HG03575 (cell line): ENCODE results near the gene KCNE5.
"Not testable (repeated sequence)": the region's sequence is repeated elsewhere in the genome, so short reads cannot be mapped to it uniquely, and the experiment has no call there.

Experiments
- ATAC-seq: cut with Tn5 transposase; IDR thresholded peaks from one replicate; pipeline ENCODE4 v1.9.1; 2021; ENCODE audit not compliant: unreplicated experiment, insufficient number of reproducible peaks, low FRiP score; ENCODE audit errors: extremely low read depth

The KCNE5 gene, protein sequence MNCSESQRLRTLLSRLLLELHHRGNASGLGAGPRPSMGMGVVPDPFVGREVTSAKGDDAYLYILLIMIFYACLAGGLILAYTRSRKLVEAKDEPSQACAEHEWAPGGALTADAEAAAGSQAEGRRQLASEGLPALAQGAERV

DNA sequence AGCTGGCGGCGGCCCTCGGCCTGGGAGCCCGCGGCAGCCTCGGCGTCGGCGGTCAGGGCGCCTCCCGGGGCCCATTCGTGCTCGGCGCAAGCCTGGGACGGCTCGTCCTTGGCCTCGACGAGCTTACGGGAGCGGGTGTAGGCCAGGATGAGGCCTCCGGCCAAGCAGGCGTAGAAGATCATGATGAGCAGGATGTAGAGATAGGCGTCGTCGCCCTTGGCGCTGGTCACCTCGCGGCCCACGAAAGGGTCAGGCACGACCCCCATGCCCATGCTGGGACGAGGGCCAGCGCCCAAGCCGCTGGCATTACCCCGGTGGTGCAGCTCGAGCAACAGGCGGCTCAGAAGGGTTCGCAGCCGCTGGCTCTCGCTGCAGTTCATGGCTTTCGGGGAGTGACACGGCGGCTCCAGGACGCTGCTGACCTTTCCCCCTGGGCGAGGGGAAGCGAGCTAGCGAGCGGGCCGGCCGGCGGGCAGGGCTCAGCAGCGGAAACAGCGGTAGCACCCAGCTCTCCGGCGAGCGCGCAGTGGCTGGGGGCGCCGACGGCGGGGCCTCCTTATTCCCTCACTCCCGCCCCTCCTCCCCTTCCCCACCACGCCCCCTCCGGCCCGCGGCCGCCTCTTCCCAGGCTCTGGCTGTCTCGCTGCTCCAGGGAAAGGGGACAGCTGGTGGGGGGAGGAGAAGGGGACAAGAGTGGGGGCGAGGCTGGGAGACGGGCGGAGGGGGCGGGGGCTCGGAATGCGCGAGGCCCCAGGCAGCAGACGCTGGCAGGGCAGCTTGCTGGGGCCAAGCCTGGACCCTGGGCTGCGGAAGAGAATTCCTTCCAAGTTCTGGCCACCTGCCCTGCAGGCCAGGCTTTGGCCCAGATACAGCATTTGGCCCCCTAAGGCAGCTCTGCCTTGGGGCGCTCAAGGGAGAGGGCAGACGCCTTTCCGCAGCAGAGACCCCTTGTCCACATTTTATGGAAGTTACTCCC is at the start of gene KCNE5:
Gene KCNE5, minus strand, starts transcription at position 532 of the 976 bp plus-strand sequence. Its CDS starts 152 bp downstream, at position 380.
- ATAC-seq, result no peak

DNA sequence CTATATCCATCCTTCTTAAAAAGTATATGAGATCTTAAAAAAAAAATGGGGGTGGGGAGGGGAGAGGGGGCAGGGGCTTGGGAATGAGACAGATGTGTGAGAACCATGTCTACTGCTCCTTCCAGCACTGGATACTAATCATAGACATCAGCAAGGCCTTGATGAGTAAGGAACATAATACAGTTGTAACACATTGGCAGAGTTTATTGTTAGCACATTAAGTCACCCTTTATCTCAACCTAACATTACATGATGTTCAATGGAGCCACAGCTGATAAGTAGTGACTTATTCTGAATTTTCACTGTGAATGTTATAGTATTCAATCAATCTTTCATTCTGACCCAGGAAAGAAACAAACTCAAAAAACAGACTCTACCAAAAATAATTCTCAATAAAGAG is 47.3 kb upstream of the KCNE5 start:
- ATAC-seq, result no peak

DNA sequence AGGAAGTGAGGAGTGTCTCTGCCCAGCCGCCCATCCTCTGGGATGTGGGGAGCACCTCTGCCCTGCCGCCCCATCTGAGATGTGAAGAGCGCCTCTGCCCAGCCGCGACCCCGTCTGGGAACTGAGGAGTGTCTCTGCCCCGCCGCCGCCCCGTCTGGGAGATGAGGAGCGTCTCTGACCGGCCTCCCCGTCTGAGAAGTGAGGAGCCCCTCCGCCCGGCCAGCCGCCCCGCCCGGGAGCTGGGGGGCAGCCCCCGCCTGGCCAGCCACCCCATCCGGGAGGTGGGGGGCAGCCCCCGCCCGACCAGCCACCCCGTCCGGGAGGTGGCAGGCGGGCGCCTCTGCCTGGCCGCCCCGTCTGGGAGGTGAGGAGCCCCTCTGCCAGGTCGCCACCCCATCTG is 46.2 kb upstream of the KCNE5 start:
- ATAC-seq, result not testable (repeated sequence)

DNA sequence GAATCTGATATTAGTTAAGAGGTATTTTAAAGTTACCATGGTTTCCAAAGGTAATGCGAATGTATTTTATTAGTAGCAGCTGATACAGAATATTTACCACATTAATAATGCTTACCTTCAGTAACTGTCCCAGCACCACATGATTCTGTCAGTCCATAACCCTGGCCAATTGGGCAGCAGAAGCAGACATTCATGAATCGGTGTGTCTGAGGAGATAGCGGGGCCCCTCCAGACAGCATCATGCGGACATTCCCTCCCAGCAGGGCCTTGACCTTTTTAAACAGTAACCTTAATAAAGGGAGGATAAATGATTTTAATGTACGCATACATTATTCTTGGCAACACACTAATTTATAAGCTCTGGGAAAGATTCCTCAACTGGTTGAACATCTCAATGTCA is 43.0 kb upstream of the KCNE5 start:
- ATAC-seq, result no peak

DNA sequence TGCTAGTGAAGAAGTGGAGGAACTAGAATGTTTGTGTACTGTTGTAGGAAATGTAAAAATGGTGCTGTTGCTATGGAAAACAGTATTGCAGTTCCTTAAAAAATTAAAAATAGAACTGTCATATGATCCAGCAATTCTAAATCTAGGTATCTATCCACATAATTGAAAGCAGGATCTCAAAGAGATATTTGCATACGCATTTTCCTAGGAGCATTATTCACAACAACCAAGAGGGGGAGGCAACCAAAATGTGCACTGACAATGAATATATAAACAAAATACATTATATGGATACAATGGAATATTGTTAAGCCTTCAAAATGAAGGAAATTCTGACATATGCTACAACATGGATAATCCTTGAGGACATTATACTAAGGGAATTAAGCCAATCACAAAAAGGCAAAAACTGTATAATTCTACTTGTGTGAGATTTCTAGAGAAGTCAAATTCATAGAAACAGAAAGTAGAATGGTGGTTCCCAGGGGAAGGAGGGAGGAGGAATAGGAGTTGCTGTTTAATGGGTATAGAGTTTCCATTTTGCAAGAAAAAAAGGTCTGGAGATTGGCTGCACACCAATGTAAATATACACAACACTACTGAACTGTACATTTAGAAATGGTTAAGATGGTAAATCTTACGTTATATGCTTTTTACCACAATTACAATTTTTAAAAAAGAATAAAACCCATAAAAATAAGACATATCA is 35.6 kb upstream of the KCNE5 start:
- no peak for ATAC-seq

DNA sequence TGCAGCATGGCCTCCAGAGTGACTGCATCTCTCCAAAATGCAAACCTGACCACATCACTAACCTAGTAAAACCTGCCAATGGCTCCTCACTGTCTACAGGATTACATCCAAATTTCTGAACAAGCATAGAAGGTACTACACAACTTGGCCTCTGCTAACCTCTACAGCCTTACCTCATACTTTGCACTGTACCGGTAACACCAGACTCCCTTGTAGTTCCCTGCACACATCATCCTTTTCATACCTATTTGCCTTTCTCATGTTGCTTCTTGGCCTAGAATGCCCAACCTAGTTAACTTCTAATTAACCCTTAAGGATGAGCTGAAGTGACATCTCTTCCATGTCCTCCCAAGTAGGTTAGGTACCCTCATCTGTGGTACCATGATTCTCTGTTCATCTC is 33.4 kb upstream of the KCNE5 start:
- no peak for ATAC-seq

DNA sequence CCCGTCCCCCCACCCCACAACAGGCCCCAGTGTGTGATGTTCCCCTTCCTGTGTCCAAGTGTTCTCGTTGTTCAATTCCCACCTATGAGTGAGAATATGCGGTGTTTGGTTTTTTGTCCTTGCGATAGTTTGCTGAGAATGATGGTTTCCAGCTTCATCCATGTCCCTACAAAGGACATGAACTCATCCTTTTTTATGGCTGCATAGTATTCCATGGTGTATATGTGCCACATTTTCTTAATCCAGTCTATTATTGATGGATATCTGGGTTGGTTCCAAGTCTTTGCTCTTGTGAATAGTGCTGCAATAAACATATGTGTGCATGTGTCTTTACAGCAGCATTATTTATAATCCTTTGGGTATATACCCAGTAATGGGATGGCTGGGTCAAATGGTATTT is 32.4 kb upstream of the KCNE5 start:
- ATAC-seq, result not testable (repeated sequence)

DNA sequence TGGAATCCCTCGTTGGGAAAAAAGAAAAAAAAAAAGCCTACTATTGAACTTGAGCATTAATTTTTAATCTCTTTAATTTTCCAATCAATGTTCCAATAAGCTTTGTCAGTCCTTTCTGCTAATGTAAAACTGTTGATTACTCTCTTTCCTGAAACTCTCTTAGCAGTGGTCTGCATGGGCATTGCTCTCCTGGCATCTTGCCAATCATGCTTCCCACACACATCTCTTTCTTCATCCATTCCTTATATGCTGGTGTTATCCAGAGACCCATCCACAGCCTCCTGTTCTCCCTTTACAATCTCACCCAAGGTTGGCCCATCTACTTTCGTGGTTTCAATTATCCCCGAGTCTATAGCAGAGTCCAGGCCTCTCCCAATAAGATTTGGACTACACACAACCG is 31.8 kb upstream of the KCNE5 start:
- no peak for ATAC-seq

DNA sequence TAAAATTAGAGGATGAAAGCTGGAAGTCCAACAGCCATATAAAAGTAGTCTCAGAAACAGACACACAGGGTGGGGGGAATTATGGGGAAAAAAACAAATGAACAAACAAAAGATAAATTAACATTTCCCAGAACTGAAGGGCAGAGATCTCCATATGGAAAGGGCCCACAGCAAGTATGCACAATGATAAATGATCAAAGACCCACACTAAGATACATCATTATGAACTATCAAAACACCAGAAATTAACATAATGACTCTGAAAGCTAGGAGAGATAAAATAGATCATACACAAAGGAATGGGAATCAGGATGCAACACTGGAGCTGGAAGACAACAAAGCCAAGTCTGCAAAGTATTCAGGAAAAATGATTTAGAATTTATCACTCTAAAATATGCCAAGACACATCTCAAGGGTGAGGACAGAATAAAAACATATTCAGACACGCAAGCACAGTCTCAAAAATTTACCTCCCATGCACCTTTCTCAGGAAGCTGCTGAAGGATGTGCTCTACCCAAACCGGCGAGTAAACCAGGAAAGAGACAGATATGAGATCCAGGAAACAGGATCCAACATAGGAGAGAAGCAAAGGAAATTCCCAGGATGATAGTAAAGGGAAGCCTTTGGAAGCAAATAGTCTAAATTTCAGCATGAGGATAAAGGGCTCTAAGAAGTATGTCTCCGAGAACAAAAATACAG is 30.7 kb upstream of the KCNE5 start:
- ATAC-seq, result no peak

DNA sequence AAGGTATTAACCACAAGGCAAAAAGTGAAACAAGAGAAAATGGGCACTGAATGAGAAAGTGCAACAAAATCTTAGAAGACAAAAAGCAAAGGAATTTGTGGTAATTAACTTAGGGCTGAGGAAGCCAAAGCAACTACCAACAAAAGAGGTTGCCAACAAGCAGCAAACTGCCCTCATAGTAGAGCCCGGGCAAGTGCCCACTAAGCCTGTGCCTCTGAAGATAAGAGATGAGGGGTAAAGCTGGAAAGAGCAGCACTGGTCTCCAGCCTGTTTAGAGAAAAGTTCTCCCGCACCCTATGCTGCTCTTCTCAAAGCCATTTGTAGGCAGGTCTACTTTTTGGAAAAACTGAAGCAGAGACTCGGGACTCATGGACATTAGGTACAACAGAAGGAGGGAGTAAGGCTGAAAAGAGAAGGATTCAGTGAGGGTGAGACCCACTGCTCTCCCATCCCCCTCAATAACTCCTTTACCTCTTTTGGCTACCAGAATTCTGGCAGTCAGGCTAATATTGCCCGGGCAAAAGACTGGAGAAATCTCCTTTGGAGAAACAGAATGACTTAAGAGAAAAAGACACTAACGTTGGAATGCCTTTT is 29.6 kb upstream of the KCNE5 start:
- ATAC-seq, result no peak

DNA sequence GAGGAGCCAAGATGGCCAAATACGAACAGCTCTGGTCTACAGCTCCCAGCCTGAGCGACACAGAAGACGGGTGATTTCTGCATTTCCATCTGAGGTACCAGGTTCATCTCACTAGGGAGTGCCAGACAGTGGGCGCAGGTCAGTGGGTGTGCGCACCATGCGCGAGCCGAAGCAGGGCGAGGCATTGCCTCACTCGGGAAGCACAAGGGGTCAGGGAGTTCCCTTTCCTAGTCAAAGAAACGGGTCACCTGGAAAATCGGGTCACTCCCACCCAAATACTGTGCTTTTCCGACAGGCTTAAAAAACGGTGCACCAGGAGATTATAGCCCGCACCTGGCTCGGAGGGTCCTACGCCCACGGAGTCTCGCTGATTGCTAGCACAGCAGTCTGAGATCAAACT is 19.7 kb upstream of the KCNE5 start:
- ATAC-seq, result not testable (repeated sequence)

DNA sequence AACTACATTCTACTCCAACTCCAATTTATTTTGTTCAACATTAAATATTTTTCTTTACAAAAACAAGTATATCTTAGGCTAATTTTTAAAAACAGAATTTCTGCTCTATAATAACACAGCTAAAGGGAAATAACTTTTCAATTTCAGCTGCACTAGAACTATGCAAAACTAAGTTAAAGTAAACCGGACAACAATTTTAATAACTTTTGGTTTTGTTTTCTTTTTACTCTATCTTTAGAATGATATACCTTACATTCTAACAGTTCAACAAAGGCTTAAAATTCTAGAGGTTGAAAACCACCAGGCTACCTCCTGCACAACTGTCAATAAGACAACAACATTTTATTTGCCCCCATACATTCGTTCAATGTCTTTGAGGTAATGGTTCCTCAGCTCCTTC is 18.7 kb upstream of the KCNE5 start:
- no peak for ATAC-seq

DNA sequence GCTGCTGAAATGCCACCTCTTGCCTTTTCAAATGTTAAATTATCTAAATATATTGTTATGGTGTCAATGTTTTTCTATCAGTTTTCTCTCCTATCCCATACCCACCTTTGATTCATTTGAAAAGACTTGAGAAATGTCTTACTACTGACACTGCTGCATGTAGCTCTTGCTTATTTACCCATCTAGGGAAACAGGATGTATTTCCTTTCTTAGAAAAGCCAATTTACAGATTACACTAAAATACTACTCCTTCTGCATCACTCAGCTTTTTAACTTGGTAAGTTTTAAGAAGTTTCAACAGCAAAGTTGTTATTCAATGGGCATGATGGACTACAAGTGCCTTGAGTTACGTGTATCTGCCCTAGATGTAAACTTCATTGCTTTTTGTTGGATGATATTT is 13.2 kb upstream of the KCNE5 start:
- no peak for ATAC-seq

DNA sequence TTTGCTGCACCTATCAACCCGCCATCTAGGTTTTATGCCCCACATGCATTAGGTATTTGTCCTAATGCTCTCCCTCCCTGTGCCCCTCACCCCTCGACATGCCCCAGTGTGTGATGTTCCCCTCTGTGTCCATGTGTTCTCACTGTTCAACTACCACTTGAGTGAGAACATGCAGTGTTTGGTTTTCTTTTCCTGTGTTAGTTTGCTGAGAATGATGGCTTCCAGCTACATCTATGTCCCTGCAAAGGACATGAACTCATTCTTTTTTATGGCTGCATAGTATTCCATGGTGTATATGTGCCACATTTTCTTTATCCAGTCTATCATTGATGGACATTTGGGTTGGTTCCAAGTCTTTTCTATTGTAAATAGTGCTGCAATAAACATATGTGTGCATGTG is 12.5 kb upstream of the KCNE5 start:
- ATAC-seq, result not testable (repeated sequence)

DNA sequence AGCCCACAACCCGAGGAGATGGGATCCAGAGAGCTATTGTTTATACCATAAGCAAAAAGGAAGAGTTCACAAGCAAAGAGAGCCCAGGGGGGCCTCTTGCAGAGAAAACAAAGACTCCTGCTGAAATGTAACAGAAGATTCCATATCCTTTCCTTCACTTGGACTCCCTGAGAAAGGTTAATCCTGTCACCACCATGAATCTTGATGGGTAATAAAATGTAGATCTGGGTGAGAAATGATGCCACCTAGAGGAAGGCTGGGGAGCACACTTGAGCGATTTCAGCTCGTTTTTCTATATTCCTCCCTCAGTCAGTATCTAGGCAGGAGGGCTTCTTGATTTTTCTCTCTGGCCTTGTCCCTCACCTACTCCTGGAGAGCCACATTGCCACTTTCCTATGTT is 10.2 kb upstream of the KCNE5 start:
- no peak for ATAC-seq

DNA sequence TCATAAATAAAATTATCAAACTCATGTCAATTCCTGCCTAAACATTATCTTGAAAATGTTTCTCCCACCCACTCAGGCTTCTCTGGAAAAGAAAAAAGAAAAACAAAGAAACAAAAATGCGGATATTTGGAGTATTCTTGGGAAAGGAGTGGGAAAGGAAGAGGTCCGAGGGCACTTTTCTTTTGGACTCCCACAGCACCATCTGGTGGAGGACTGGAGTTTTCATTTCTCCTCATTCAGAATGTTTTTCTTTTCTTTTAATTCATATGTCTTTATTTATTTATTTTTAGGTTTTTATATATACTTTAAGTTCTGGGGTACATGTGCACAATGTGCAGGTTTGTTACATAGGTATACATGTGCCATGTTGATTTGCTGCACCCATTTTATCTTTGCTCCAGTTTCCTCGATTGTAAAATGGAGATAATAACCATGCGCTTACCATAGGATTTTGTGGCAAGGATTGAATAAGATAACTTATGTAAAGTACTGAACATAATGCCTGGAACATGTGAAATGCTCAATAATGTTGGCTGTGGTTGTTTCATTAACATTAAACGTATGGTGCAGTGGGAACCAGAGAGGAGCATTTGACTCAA is 8.0 kb upstream of the KCNE5 start:
- no peak for ATAC-seq

DNA sequence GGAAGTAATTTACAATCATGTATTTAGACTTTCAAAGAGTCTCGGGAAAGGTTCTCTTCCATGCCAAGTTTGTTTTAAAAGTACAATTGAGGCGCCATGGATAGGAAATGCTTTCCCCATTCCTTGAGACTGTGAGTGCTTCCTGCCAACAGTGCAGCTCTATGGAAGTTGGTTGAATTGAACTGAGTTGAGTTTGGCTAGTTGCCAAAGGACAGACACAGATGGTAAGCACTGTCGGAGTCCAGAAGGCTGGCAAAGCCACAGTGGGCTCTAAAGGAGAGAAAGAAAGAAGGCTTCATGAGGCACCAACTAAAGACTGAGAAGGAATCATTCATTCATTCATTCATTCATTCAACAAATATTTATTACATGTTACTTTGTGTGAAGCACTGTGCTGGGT is 4.3 kb upstream of the KCNE5 start:
- no peak for ATAC-seq

DNA sequence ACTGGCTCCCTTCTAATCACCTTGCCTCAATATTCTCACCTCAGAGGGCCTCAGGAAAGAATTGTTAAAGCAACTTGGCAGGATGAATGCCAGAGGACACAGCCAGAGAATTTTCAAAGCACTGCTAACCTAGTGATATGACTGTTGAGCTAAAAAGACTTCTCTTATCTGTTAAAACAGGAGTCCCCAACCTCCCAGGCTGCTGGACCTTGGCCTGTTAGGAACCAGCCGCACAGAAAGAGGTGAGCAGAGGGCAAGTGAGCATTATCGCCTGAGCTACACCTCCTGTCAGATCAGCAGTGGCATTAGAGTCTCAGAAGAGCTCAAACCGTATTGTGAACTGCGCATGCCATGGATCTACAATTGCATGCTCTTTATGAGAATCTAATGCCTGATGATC is 1.7 kb upstream of the KCNE5 start:
- no peak for ATAC-seq

DNA sequence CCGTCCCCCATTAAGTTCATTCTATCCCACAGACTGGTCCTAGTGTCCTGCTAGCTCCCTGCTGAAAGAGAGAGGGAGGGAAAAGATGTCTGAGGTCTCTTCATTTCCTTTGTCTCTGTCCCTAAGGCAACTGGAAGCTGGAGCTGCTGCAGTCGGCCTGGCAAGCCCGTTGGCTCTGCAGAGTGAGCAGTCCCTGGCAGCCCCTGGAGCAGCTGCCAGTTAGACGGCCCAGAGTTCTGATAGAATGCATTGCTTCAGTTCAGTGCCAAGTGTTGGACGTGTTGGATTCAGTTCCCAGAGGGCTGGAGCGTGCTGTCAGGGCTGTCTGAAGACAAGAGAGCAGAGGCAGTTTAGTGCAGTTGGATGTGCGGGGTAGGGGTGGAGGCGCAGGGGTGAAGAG is 975 bp downstream of the KCNE5 start:
- no peak for ATAC-seq
